Esophagus squamous epithelium (tissue), 4 donors: ENCODE results near the gene MAMDC4.
A peak's percentile ranks its signal among the peaks of the same experiment; 100 is the strongest.

ENCODE experiments used
- POLR2A ChIP-seq, 4 donors: fragments of 450-650 bp; IDR thresholded peaks; one replicate each; pipeline ENCODE4 v1.6.1; 2017; ENCODE audit warnings: antibody characterized with exemption in 4 of 4, mild to moderate bottlenecking in 4 of 4, moderate library complexity in 3 of 4
- TF ChIP-seq, protein P1 (sequence below), 6 experiments: fragments of 450-650 bp in 4 of 6; fragments of 200-600 bp in 2 of 6; sonication (generic) in 2 of 6; IDR thresholded peaks; one replicate each; pipeline ENCODE4 v1.5.1; 2016 to 2019; ENCODE audit warnings: antibody characterized with exemption in 6 of 6, mild to moderate bottlenecking in 4 of 6, moderate library complexity in 4 of 6

DNA sequence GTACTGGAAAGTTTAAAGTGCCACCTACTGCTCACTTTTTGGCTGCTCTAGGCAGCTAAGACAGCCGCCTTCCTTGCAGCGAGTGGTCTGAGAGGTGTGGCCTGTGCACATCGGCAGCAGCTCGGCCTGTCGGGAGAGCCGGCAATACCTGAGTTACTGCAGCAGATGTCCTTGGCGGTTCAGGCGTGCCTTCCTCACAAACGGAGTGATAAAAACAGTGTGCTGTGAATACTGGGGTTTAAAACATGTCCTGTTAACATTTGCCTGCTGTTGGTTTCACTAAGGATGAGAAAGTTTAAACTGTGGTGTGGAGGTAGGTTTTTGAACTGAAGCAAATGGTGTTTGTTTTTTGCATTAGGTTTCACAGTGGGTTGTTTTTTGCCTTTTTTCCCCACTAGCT, 47.0 kb downstream of the MAMDC4 start:
- TF ChIP-seq, protein P1, sequence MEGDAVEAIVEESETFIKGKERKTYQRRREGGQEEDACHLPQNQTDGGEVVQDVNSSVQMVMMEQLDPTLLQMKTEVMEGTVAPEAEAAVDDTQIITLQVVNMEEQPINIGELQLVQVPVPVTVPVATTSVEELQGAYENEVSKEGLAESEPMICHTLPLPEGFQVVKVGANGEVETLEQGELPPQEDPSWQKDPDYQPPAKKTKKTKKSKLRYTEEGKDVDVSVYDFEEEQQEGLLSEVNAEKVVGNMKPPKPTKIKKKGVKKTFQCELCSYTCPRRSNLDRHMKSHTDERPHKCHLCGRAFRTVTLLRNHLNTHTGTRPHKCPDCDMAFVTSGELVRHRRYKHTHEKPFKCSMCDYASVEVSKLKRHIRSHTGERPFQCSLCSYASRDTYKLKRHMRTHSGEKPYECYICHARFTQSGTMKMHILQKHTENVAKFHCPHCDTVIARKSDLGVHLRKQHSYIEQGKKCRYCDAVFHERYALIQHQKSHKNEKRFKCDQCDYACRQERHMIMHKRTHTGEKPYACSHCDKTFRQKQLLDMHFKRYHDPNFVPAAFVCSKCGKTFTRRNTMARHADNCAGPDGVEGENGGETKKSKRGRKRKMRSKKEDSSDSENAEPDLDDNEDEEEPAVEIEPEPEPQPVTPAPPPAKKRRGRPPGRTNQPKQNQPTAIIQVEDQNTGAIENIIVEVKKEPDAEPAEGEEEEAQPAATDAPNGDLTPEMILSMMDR (IDR thresholded peaks at IDR 0.05) = peak in 1 of 6 experiments; percentile 11
- no peak for TF ChIP-seq POLR2A (IDR thresholded peaks at IDR 0.05)
